GM21825 (cell line): ENCODE data around the gene GRIFIN.
A peak's percentile ranks its signal among the peaks of the same experiment; 100 is the strongest.

Experiments used
- ATAC-seq: cut with Tn5 transposase; IDR thresholded peaks from one replicate; pipeline ENCODE4 v1.9.1; 2021; ENCODE audit warnings: mild to moderate bottlenecking, moderate library complexity; ENCODE audit not compliant: unreplicated experiment

Gene GRIFIN

GRCh38 chr7:2513702-2514101 lies 37.5 kb upstream of the GRIFIN start:
- no peak for ATAC-seq

- ATAC-seq: no peak
These were observed 36.5 kb upstream of the GRIFIN start for GRCh38 chr7:2512713-2513112.

GRCh38 chr7:2512179-2512661 lies 36.0 kb upstream of the GRIFIN start:
- ATAC-seq: no peak

GRCh38 chr7:2511769-2512168 lies 35.6 kb upstream of the GRIFIN start:
- no peak for ATAC-seq

- ATAC-seq: no peak
These were observed 34.9 kb upstream of the GRIFIN start for GRCh38 chr7:2510909-2511768.

- ATAC-seq: no peak
These were observed 34.1 kb upstream of the GRIFIN start for GRCh38 chr7:2510130-2510776.

- ATAC-seq: no peak
These were observed 33.2 kb upstream of the GRIFIN start for GRCh38 chr7:2509298-2509906.

GRCh38 chr7:2508327-2509215 lies 32.4 kb upstream of the GRIFIN start:
- ATAC-seq: peak; percentile 34

GRCh38 chr7:2507917-2508306 lies 31.7 kb upstream of the GRIFIN start:
- no peak for ATAC-seq

GRCh38 chr7:2507208-2507916 lies 31.2 kb upstream of the GRIFIN start:
- ATAC-seq: no peak

GRCh38 chr7:2505401-2505800 lies 29.2 kb upstream of the GRIFIN start:
- no peak for ATAC-seq

- no peak for ATAC-seq
These were observed 28.7 kb upstream of the GRIFIN start for GRCh38 chr7:2504889-2505375.

GRCh38 chr7:2504128-2504888 lies 28.1 kb upstream of the GRIFIN start:
- ATAC-seq: no peak

GRCh38 chr7:2503056-2503941 lies 27.1 kb upstream of the GRIFIN start:
- ATAC-seq: no peak

- no peak for ATAC-seq
These were observed 26.4 kb upstream of the GRIFIN start for GRCh38 chr7:2502647-2502966.

- no peak for ATAC-seq
These were observed 25.9 kb upstream of the GRIFIN start for GRCh38 chr7:2501947-2502646.

- no peak for ATAC-seq
These were observed 24.5 kb upstream of the GRIFIN start for GRCh38 chr7:2500701-2501100.
